HCT116 (cell line): Measurements from ENCODE around the gene RAPH1. TPM values are rescaled to one million over a fixed set of nuclear protein-coding genes. Genes with fewer than 3 reads are reported as not detected.

Source experiments
- ATAC-seq: fragments of 200-7000 bp; cut with Tn5 transposase; 2 replicates; pipeline ENCODE4 v1.9.1; 2020; ENCODE audit warnings: mild to moderate bottlenecking, moderate library complexity
- BruUV-seq: library from RNA; stranded (reverse); fragments of 400-500 nt; replicated peaks from 2 replicates; lab custom pipeline; 2021; lab: Mats Ljungman, UMichigan
- CTCF ChIA-PET: fragments of 300-600 bp; sonication (Branson Sonifier 250); formaldehyde crosslinking; loops from one replicate; lab custom pipeline; 2021; ENCODE audit warnings: antibody characterized with exemption; lab: Charles Lee
- POLR2A ChIA-PET: fragments of 300-600, 350-600 bp; sonication (Branson Sonifier 250); formaldehyde crosslinking; loops from one replicate; lab custom pipeline; 2021; ENCODE audit warnings: antibody characterized with exemption; lab: Charles Lee
- RAD21 ChIA-PET, 2 experiments: fragments of 300-600 bp; sonication (Branson Sonifier 250); formaldehyde crosslinking; loops; one replicate each; lab custom pipeline; 2023; ENCODE audit warnings: low total read pairs in 2 of 2; ENCODE audit not compliant: uncharacterized antibody in 2 of 2, unreplicated experiment in 2 of 2, low non-redundant PET in 1 of 2; lab: Charles Lee
- DNase-seq: peaks from one replicate; pipeline ENCODE4 v3.0.0-alpha.2; 2010; ENCODE audit warnings: low read depth, low spot score
- H2AFZ ChIP-seq: fragments of 200-600 bp; shearing (Covaris generic), sonication (generic); 2 replicates; pipeline ENCODE4 v1.6.1; 2017; ENCODE audit warnings: low read depth, mixed run types, mixed read lengths, antibody characterized with exemption, low read length; ENCODE audit not compliant: poor library complexity, severe bottlenecking
- H3K27ac ChIP-seq: 2 replicates; pipeline ENCODE4 v1.5.1; 2012; ENCODE audit warnings: low read depth, low read length
- H3K27me3 ChIP-seq: fragments of 200-600 bp; sonication (generic); 2 replicates; pipeline ENCODE4 v1.6.1; 2016; ENCODE audit warnings: mixed run types, low read length, mixed read lengths; ENCODE audit not compliant: insufficient read depth
- H3K36me3 ChIP-seq, 2 experiments: fragments of 200-500 bp in 1 of 2; fragments of 200-600 bp in 1 of 2; sonication (Bioruptor generic) in 1 of 2; sonication (generic) in 1 of 2; 2 replicates each; pipeline versions ENCODE4 v1.5.1 to v1.6.1; 2014 to 2016; ENCODE audit warnings: low read length in 2 of 2, inconsistent platforms in 1 of 2, mixed read lengths in 1 of 2, mixed run types in 1 of 2; ENCODE audit not compliant: insufficient read depth in 2 of 2, control insufficient read depth in 1 of 2
- H3K4me1 ChIP-seq, 2 experiments: fragments of 200-600 bp in 1 of 2; sonication (generic) in 1 of 2; 2 replicates each; pipeline versions ENCODE4 v1.5.1 to v1.6.1; 2012 to 2017; ENCODE audit warnings: low read length in 2 of 2, inconsistent platforms in 1 of 2, mild to moderate bottlenecking in 1 of 2, mixed read lengths in 1 of 2, mixed run types in 1 of 2, moderate library complexity in 1 of 2; ENCODE audit not compliant: insufficient read depth in 2 of 2, control insufficient read depth in 1 of 2
- H3K4me2 ChIP-seq: fragments of 200-600 bp; sonication (generic); 2 replicates; pipeline ENCODE4 v1.6.1; 2017; ENCODE audit warnings: mixed run types, low read length, mixed read lengths
- H3K4me3 ChIP-seq, 2 experiments: fragments of 200-600 bp in 1 of 2; sonication (generic) in 1 of 2; replicated peaks in 1 of 2; 2 replicates each; pipeline ENCODE4 v1.5.1; 2011 to 2016; ENCODE audit warnings: low read length in 2 of 2, control low read depth in 1 of 2, low read depth in 1 of 2, mild to moderate bottlenecking in 1 of 2, mixed read lengths in 1 of 2, mixed run types in 1 of 2
- H3K79me2 ChIP-seq: fragments of 200-600 bp; sonication (generic); 2 replicates; pipeline ENCODE4 v1.6.1; 2017; ENCODE audit warnings: mild to moderate bottlenecking, mixed run types, low read length, moderate library complexity, mixed read lengths; ENCODE audit not compliant: insufficient read depth
- H3K9ac ChIP-seq: fragments of 200-600 bp; sonication (generic); 2 replicates; pipeline ENCODE4 v1.6.1; 2016; ENCODE audit warnings: low read length, mixed read lengths
- H3K9me2 ChIP-seq: fragments of 200-600 bp; sonication (generic), shearing (Covaris generic); 2 replicates; pipeline ENCODE4 v1.6.1; 2017; ENCODE audit warnings: mixed run types, mild to moderate bottlenecking, moderate library complexity; ENCODE audit not compliant: insufficient read depth
- H3K9me3 ChIP-seq, 2 experiments: fragments of 200-500 bp in 1 of 2; fragments of 200-600 bp in 1 of 2; sonication (Bioruptor generic) in 1 of 2; sonication (generic) in 1 of 2; 2 replicates each; pipeline ENCODE4 v1.6.1; 2014 to 2017; ENCODE audit warnings: low read length in 2 of 2, mixed read lengths in 2 of 2, inconsistent platforms in 1 of 2, low read depth in 1 of 2, mild to moderate bottlenecking in 1 of 2, mixed run types in 1 of 2, moderate library complexity in 1 of 2; ENCODE audit not compliant: control insufficient read depth in 1 of 2, insufficient read depth in 1 of 2
- H4K20me1 ChIP-seq: fragments of 200-600 bp; sonication (generic), shearing (Covaris generic); 2 replicates; pipeline ENCODE4 v1.6.1; 2017; ENCODE audit warnings: mixed run types, mild to moderate bottlenecking, moderate library complexity; ENCODE audit not compliant: insufficient read depth
- CBX3 ChIP-seq: IDR thresholded peaks from 2 replicates; pipeline ENCODE4 v1.6.1; 2012; ENCODE audit warnings: low read depth
- CEBPB ChIP-seq: IDR thresholded peaks from 2 replicates; pipeline ENCODE4 v1.6.1; 2012; ENCODE audit warnings: low read depth
- EGR1 ChIP-seq: IDR thresholded peaks from 2 replicates; pipeline ENCODE4 v1.6.1; 2012; ENCODE audit warnings: low read depth
- EZH2 ChIP-seq: fragments of 200-600 bp; sonication (generic); IDR thresholded peaks from 2 replicates; pipeline ENCODE4 v1.6.1; 2017; ENCODE audit warnings: antibody characterized with exemption, mixed run types
- EZH2phosphoT487 ChIP-seq: fragments of 200-600 bp; IDR thresholded peaks from 2 replicates; pipeline ENCODE4 v1.6.1; 2018; ENCODE audit warnings: antibody characterized with exemption, borderline replicate concordance
- JUND ChIP-seq: IDR thresholded peaks from 2 replicates; pipeline ENCODE4 v1.6.1; 2012
- POLR2AphosphoS5 ChIP-seq: IDR thresholded peaks from 2 replicates; pipeline ENCODE4 v1.6.1; 2011; ENCODE audit warnings: mild to moderate bottlenecking, low read depth, low read length, moderate library complexity
- RAD21 ChIP-seq: IDR thresholded peaks from 2 replicates; pipeline ENCODE4 v1.6.1; 2012; ENCODE audit warnings: low read depth, mild to moderate bottlenecking
- SIN3A ChIP-seq: IDR thresholded peaks from 2 replicates; pipeline ENCODE4 v1.6.1; 2012; ENCODE audit warnings: low read depth
- SRF ChIP-seq: IDR thresholded peaks from 2 replicates; pipeline ENCODE4 v1.6.1; 2012; ENCODE audit warnings: low read depth
- TCF7L2 ChIP-seq: IDR thresholded peaks from 2 replicates; pipeline ENCODE4 v1.7.0; 2011; ENCODE audit warnings: borderline replicate concordance, inconsistent platforms; ENCODE audit not compliant: insufficient read depth, insufficient read length; ENCODE audit errors: extremely low read depth
- YY1 ChIP-seq: IDR thresholded peaks from 2 replicates; pipeline ENCODE4 v1.6.1; 2011; ENCODE audit warnings: low read length, low read depth, moderate library complexity, mild to moderate bottlenecking; ENCODE audit not compliant: insufficient replicate concordance; ENCODE audit errors: extremely low read depth
- ZFX ChIP-seq: fragments of 450-650 bp; IDR thresholded peaks from 2 replicates; pipeline ENCODE4 v1.6.1; 2017
- ZNF274 ChIP-seq: fragments of 200-500 bp; sonication (Bioruptor generic); IDR thresholded peaks from 2 replicates; pipeline ENCODE4 v1.6.1; 2014; ENCODE audit warnings: mild to moderate bottlenecking, low read depth, low read length, inconsistent platforms
- intact Hi-C: fragments of 100-400 bp; cut with micrococcal nuclease; formaldehyde crosslinking; loops from 2 replicates; pipeline ENCODE4 v1.10.0; 2022
- total RNA-seq: library from RNA; stranded (reverse); gene quantifications from one replicate; pipeline ENCODE4 v1.2.1, GENCODE V29; 2021; ENCODE audit not compliant: unreplicated experiment
- TF ChIP-seq, protein P1 (sequence below): IDR thresholded peaks from 2 replicates; pipeline ENCODE4 v1.6.1; 2012
- TF ChIP-seq, protein P2 (sequence below): IDR thresholded peaks from 2 replicates; pipeline ENCODE4 v1.6.1; 2011; ENCODE audit warnings: mild to moderate bottlenecking, low read length, moderate library complexity; ENCODE audit not compliant: insufficient replicate concordance; ENCODE audit errors: extremely low read depth
- TF ChIP-seq, protein P3 (sequence below): IDR thresholded peaks from 2 replicates; pipeline ENCODE4 v1.6.1; 2012; ENCODE audit warnings: low read depth

The RAPH1 gene
- total RNA-seq, 1 experiment from 2014 or later = 22.3 TPM

DNA sequence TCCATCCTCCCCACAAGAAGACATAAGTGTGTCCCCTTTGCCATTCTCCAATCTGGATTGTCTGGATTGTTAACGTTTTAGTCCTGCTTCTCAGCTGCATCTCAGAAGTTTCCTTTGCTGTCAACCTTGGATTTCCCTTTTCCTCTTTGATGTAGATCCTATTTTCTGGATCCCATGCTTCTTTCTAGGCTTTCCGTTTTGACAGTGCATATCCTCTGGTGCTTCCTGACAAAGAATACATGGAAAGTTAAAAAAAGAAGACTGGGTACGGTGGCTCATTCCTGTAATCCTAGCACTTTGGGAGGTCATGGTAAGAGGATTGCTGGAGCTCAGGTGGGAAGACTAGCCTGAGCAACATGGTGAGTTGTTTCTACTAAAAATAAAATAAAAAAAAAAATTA is 180.1 kb downstream of the RAPH1 start:
- peaks cover 74% of the 10 kb centered on the region for H3K79me2 ChIP-seq
- no peak for DNase-seq
- H4K20me1 ChIP-seq = no peaks in the 10 kb centered on the region
- ChIA-PET POLR2A (no interaction called here), RAD21 (no interaction called here), CTCF (no interaction called here)
- no peak for ATAC-seq
- intact Hi-C loops = no loop called here
- no TSS peak for BruUV-seq
- H3K9ac ChIP-seq = no peak overlapping the region
- H3K4me2 ChIP-seq = no peak overlapping the region
- no peak overlapping the region for H2AFZ ChIP-seq
- peaks cover 0 to 2% of the 10 kb centered on the region in 2 experiments; a peak in 1 of 4 replicates for H3K36me3 ChIP-seq
- no peaks in the 10 kb centered on the region for H3K27me3 ChIP-seq
- TF ChIP-seq, protein P1, sequence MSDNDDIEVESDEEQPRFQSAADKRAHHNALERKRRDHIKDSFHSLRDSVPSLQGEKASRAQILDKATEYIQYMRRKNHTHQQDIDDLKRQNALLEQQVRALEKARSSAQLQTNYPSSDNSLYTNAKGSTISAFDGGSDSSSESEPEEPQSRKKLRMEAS = no peak
- TF ChIP-seq EZH2 (no peak), POLR2AphosphoS5 (no peak), SRF (no peak), TCF7L2 (no peak), ZFX (no peak), EZH2phosphoT487 (no peak), RAD21 (no peak), EGR1 (no peak), JUND (no peak), ZNF274 (no peak), CEBPB (no peak), CBX3 (no peak), YY1 (no peak), SIN3A (no peak)
- TF ChIP-seq, protein P2, sequence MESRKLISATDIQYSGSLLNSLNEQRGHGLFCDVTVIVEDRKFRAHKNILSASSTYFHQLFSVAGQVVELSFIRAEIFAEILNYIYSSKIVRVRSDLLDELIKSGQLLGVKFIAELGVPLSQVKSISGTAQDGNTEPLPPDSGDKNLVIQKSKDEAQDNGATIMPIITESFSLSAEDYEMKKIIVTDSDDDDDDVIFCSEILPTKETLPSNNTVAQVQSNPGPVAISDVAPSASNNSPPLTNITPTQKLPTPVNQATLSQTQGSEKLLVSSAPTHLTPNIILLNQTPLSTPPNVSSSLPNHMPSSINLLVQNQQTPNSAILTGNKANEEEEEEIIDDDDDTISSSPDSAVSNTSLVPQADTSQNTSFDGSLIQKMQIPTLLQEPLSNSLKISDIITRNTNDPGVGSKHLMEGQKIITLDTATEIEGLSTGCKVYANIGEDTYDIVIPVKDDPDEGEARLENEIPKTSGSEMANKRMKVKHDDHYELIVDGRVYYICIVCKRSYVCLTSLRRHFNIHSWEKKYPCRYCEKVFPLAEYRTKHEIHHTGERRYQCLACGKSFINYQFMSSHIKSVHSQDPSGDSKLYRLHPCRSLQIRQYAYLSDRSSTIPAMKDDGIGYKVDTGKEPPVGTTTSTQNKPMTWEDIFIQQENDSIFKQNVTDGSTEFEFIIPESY = no peak
- TF ChIP-seq, protein P3, sequence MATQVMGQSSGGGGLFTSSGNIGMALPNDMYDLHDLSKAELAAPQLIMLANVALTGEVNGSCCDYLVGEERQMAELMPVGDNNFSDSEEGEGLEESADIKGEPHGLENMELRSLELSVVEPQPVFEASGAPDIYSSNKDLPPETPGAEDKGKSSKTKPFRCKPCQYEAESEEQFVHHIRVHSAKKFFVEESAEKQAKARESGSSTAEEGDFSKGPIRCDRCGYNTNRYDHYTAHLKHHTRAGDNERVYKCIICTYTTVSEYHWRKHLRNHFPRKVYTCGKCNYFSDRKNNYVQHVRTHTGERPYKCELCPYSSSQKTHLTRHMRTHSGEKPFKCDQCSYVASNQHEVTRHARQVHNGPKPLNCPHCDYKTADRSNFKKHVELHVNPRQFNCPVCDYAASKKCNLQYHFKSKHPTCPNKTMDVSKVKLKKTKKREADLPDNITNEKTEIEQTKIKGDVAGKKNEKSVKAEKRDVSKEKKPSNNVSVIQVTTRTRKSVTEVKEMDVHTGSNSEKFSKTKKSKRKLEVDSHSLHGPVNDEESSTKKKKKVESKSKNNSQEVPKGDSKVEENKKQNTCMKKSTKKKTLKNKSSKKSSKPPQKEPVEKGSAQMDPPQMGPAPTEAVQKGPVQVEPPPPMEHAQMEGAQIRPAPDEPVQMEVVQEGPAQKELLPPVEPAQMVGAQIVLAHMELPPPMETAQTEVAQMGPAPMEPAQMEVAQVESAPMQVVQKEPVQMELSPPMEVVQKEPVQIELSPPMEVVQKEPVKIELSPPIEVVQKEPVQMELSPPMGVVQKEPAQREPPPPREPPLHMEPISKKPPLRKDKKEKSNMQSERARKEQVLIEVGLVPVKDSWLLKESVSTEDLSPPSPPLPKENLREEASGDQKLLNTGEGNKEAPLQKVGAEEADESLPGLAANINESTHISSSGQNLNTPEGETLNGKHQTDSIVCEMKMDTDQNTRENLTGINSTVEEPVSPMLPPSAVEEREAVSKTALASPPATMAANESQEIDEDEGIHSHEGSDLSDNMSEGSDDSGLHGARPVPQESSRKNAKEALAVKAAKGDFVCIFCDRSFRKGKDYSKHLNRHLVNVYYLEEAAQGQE = no peak
- no peaks in the 10 kb centered on the region for H3K9me2 ChIP-seq
- no peak overlapping the region for H3K4me3 ChIP-seq
- H3K4me1 ChIP-seq = no peaks in the 10 kb centered on the region
- no peaks in the 10 kb centered on the region; a peak in 1 of 4 replicates for H3K9me3 ChIP-seq
- no peak overlapping the region for H3K27ac ChIP-seq
